Neural cell (in vitro differentiated cells): Measurements from ENCODE around the gene SNX20.

Experiments
- EP300 ChIP-seq: fragments of 450-650 bp; conservative IDR thresholded peaks from 2 replicates; pipeline ENCODE4 v1.6.1; 2014; ENCODE audit warnings: antibody characterized with exemption, mild to moderate bottlenecking, moderate library complexity; ENCODE audit not compliant: poor library complexity, severe bottlenecking
- EZH2 ChIP-seq: fragments of 200-600, 300-800 bp; shearing (Covaris generic), sonication (generic); IDR thresholded peaks from 2 replicates; pipeline ENCODE4 v1.6.1; 2014; ENCODE audit warnings: antibody characterized with exemption, low read length, borderline replicate concordance, mild to moderate bottlenecking; ENCODE audit not compliant: insufficient read depth, poor library complexity, severe bottlenecking
- MXI1 ChIP-seq: fragments of 450-650 bp; conservative IDR thresholded peaks from 2 replicates; pipeline ENCODE4 v1.6.1; 2014; ENCODE audit warnings: antibody characterized with exemption, mild to moderate bottlenecking; ENCODE audit not compliant: poor library complexity, severe bottlenecking
- POLR2AphosphoS5 ChIP-seq: IDR thresholded peaks from 2 replicates; pipeline ENCODE4 v1.6.1; 2012
- RAD21 ChIP-seq: fragments of 450-650 bp; conservative IDR thresholded peaks from 2 replicates; pipeline ENCODE4 v1.6.1; 2014; ENCODE audit warnings: antibody characterized with exemption, mild to moderate bottlenecking, moderate library complexity
- SMC3 ChIP-seq: fragments of 450-650 bp; conservative IDR thresholded peaks from 2 replicates; pipeline ENCODE4 v1.6.1; 2014; ENCODE audit warnings: antibody characterized with exemption, mild to moderate bottlenecking, moderate library complexity; ENCODE audit not compliant: poor library complexity
- TAF1 ChIP-seq: IDR thresholded peaks from 2 replicates; pipeline ENCODE4 v1.6.1; 2012; ENCODE audit warnings: low read depth
- TF ChIP-seq, protein P1 (sequence below): fragments of 450-650 bp; IDR thresholded peaks from 2 replicates; pipeline ENCODE4 v1.5.1; 2014; ENCODE audit warnings: antibody characterized with exemption, mild to moderate bottlenecking, moderate library complexity; ENCODE audit not compliant: poor library complexity, severe bottlenecking
- TF ChIP-seq, protein P2 (sequence below): IDR thresholded peaks from 2 replicates; pipeline ENCODE4 v1.6.1; 2012; ENCODE audit warnings: borderline replicate concordance

DNA sequence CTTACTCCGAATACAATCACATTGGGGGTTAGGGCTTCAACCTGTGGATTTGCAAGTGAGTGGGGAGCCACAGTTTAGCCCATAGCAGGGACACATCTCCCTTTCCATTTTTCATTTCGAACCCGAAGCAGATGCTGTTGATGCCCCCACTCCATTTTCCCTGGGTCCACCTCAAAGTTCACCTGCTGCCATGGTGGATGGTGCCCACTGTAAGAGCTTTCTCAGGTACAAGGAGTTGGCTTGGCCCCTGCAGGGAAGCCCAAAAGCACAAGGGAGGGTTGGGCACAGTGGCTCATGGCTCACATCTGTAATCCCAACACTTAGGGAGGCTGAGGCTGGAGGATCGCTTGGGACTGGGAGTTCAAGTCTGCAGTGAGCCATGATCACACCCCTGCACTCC is 51.8 kb downstream of the SNX20 start:
- TF ChIP-seq, protein P1, sequence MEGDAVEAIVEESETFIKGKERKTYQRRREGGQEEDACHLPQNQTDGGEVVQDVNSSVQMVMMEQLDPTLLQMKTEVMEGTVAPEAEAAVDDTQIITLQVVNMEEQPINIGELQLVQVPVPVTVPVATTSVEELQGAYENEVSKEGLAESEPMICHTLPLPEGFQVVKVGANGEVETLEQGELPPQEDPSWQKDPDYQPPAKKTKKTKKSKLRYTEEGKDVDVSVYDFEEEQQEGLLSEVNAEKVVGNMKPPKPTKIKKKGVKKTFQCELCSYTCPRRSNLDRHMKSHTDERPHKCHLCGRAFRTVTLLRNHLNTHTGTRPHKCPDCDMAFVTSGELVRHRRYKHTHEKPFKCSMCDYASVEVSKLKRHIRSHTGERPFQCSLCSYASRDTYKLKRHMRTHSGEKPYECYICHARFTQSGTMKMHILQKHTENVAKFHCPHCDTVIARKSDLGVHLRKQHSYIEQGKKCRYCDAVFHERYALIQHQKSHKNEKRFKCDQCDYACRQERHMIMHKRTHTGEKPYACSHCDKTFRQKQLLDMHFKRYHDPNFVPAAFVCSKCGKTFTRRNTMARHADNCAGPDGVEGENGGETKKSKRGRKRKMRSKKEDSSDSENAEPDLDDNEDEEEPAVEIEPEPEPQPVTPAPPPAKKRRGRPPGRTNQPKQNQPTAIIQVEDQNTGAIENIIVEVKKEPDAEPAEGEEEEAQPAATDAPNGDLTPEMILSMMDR = no peak
- TF ChIP-seq EP300 = no peak
- TF ChIP-seq SMC3 = no peak
- no peak for TF ChIP-seq POLR2AphosphoS5
- no peak for TF ChIP-seq TAF1
- TF ChIP-seq EZH2 = no peak
- TF ChIP-seq RAD21 = no peak
- TF ChIP-seq, protein P2, sequence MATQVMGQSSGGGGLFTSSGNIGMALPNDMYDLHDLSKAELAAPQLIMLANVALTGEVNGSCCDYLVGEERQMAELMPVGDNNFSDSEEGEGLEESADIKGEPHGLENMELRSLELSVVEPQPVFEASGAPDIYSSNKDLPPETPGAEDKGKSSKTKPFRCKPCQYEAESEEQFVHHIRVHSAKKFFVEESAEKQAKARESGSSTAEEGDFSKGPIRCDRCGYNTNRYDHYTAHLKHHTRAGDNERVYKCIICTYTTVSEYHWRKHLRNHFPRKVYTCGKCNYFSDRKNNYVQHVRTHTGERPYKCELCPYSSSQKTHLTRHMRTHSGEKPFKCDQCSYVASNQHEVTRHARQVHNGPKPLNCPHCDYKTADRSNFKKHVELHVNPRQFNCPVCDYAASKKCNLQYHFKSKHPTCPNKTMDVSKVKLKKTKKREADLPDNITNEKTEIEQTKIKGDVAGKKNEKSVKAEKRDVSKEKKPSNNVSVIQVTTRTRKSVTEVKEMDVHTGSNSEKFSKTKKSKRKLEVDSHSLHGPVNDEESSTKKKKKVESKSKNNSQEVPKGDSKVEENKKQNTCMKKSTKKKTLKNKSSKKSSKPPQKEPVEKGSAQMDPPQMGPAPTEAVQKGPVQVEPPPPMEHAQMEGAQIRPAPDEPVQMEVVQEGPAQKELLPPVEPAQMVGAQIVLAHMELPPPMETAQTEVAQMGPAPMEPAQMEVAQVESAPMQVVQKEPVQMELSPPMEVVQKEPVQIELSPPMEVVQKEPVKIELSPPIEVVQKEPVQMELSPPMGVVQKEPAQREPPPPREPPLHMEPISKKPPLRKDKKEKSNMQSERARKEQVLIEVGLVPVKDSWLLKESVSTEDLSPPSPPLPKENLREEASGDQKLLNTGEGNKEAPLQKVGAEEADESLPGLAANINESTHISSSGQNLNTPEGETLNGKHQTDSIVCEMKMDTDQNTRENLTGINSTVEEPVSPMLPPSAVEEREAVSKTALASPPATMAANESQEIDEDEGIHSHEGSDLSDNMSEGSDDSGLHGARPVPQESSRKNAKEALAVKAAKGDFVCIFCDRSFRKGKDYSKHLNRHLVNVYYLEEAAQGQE = no peak
- TF ChIP-seq MXI1 = no peak
